ENCODE data around the gene TMEM106C. TPM values are rescaled to one million over a fixed set of nuclear protein-coding genes. Genes with fewer than 3 reads are reported as not detected.

The TMEM106C gene
- total and polyA plus RNA-seq, 2 of the 13 experiments (the other 11 are each of a cell fraction or from before 2014, with no cell fraction given), result 132 to 192 TPM

- TF ChIP-seq ZNF142 (CRISPR knock-in tag; IDR thresholded peaks at IDR 0.05) (peak; percentile 75), TOPORS (CRISPR knock-in tag; IDR thresholded peaks at IDR 0.05) (no peak), PTBP1 (IDR thresholded peaks at IDR 0.05; ENCODE audit: low read depth, low read length, poor library complexity, severe bottlenecking) (no peak), MTF2 (CRISPR knock-in tag; IDR thresholded peaks at IDR 0.05; ENCODE audit: borderline replicate concordance) (peak; percentile 78; the same call in 1 of the 2 replicates), ZNF431 (CRISPR knock-in tag; IDR thresholded peaks at IDR 0.05; ENCODE audit: borderline replicate concordance, low read depth) (no peak), KLF13 (CRISPR knock-in tag; IDR thresholded peaks at IDR 0.05) (no peak), SMAD9 (CRISPR knock-in tag; IDR thresholded peaks at IDR 0.05) (no peak), ZNF512 (CRISPR knock-in tag; IDR thresholded peaks at IDR 0.05) (no peak), ZNF710 (CRISPR knock-in tag; IDR thresholded peaks at IDR 0.05; ENCODE audit: borderline replicate concordance) (peak; percentile 49; the same call in 1 of the 2 replicates), TMF1 (CRISPR knock-in tag; IDR thresholded peaks at IDR 0.05; ENCODE audit: low read depth) (peak; percentile 55; the same call in 1 of the 2 replicates), ZNF775 (CRISPR knock-in tag; IDR thresholded peaks at IDR 0.05; ENCODE audit: borderline replicate concordance) (no peak), ZSCAN25 (CRISPR knock-in tag; IDR thresholded peaks at IDR 0.05) (no peak), NCOR1 (IDR thresholded peaks at IDR 0.05; ENCODE audit: borderline replicate concordance, low read length) (no peak), SRF (IDR thresholded peaks at IDR 0.05; ENCODE audit: low read depth, low read length) (no peak), CSRNP2 (CRISPR knock-in tag; conservative IDR thresholded peaks at IDR 0.05; ENCODE audit: low read depth) (no peak)
Measured at GRCh38 chr12:47963340-47964040, at the start of gene TMEM106C (continued).

Data from HepG2 (cell line).